Nephron progenitor cell (in vitro differentiated cells): ENCODE measurements around the gene LIPF.

Experiments
- DNase-seq: peaks from one replicate; pipeline ENCODE4 v3.0.0; 2021
- H3K27ac Mint-ChIP-seq: 2 replicates; pipeline ENCODE4 v1.8.0; 2021; ENCODE audit warnings: mild to moderate bottlenecking, moderate library complexity, mixed read lengths
- H3K27me3 Mint-ChIP-seq: 2 replicates; pipeline ENCODE4 v1.8.0; 2021; ENCODE audit warnings: mild to moderate bottlenecking, low read depth, mixed read lengths; ENCODE audit not compliant: poor library complexity
- H3K36me3 Mint-ChIP-seq: 2 replicates; pipeline ENCODE4 v1.8.0; 2021; ENCODE audit warnings: low read depth, mixed read lengths
- H3K4me1 Mint-ChIP-seq: 2 replicates; pipeline ENCODE4 v1.8.0; 2021; ENCODE audit warnings: mixed read lengths
- H3K4me3 Mint-ChIP-seq: 2 replicates; pipeline ENCODE4 v1.8.0; 2021; ENCODE audit warnings: mild to moderate bottlenecking, moderate library complexity, mixed read lengths
- H3K9me3 Mint-ChIP-seq: 2 replicates; pipeline ENCODE4 v1.8.0; 2021; ENCODE audit warnings: mild to moderate bottlenecking, moderate library complexity, mixed read lengths
- CTCF ChIP-seq: fragments of 200-600 bp; sonication (generic); IDR thresholded peaks from 2 replicates; pipeline ENCODE4 v1.5.0; 2021; ENCODE audit warnings: antibody characterized with exemption

The LIPF gene

GRCh38 chr10:88624840-88625239, 39.4 kb upstream of the LIPF start:
- DNase-seq = no peak
- no peak overlapping the region for H3K27ac Mint-ChIP-seq
- H3K4me1 Mint-ChIP-seq = no peaks in the 10 kb centered on the region
- TF ChIP-seq CTCF = no peak
- peaks cover 14% of the 10 kb centered on the region for H3K9me3 Mint-ChIP-seq
- H3K27me3 Mint-ChIP-seq = peaks cover 8% of the 10 kb centered on the region
- H3K4me3 Mint-ChIP-seq = no peak overlapping the region
- no peaks in the 10 kb centered on the region for H3K36me3 Mint-ChIP-seq

- Mint-ChIP-seq H3K27me3 (no peaks in the 10 kb centered on the region), H3K4me3 (no peak overlapping the region), H3K27ac (no peak overlapping the region), H3K36me3 (no peaks in the 10 kb centered on the region), H3K4me1 (no peaks in the 10 kb centered on the region), H3K9me3 (peaks cover 33% of the 10 kb centered on the region)
- DNase-seq = no peak
- TF ChIP-seq CTCF = no peak
Observed at GRCh38 chr10:88640186-88640585, 24.1 kb upstream of the LIPF start.

GRCh38 chr10:88642209-88642608, 22.0 kb upstream of the LIPF start:
- Mint-ChIP-seq H3K27me3 (no peaks in the 10 kb centered on the region), H3K9me3 (peaks cover 23% of the 10 kb centered on the region), H3K27ac (no peak overlapping the region), H3K4me1 (no peaks in the 10 kb centered on the region), H3K4me3 (no peak overlapping the region), H3K36me3 (no peaks in the 10 kb centered on the region)
- TF ChIP-seq CTCF = no peak
- DNase-seq = no peak

- Mint-ChIP-seq H3K9me3 (peaks cover 15% of the 10 kb centered on the region), H3K27ac (no peak overlapping the region), H3K36me3 (no peaks in the 10 kb centered on the region), H3K27me3 (no peaks in the 10 kb centered on the region), H3K4me3 (no peak overlapping the region), H3K4me1 (no peaks in the 10 kb centered on the region)
- DNase-seq = no peak
- TF ChIP-seq CTCF = no peak
Observed at GRCh38 chr10:88642963-88643362, 21.3 kb upstream of the LIPF start.

GRCh38 chr10:88647061-88647615, 17.1 kb upstream of the LIPF start:
- Mint-ChIP-seq H3K36me3 (no peaks in the 10 kb centered on the region), H3K27ac (no peak overlapping the region), H3K4me3 (no peak overlapping the region), H3K27me3 (no peaks in the 10 kb centered on the region), H3K4me1 (no peaks in the 10 kb centered on the region), H3K9me3 (no peaks in the 10 kb centered on the region)
- no peak for TF ChIP-seq CTCF
- no peak for DNase-seq

GRCh38 chr10:88651101-88651551, 13.1 kb upstream of the LIPF start:
- no peak overlapping the region for H3K27ac Mint-ChIP-seq
- no peaks in the 10 kb centered on the region for H3K4me1 Mint-ChIP-seq
- no peak for DNase-seq
- H3K4me3 Mint-ChIP-seq = no peak overlapping the region
- H3K27me3 Mint-ChIP-seq = no peaks in the 10 kb centered on the region
- no peak for TF ChIP-seq CTCF
- H3K36me3 Mint-ChIP-seq = no peaks in the 10 kb centered on the region
- H3K9me3 Mint-ChIP-seq = no peaks in the 10 kb centered on the region
